Measurements from ENCODE around the gene SREBF2.
"Not testable (repeated sequence)": the region's sequence is repeated elsewhere in the genome, so short reads cannot be mapped to it uniquely, and the experiment has no call there.

SREBF2 gene

DNA sequence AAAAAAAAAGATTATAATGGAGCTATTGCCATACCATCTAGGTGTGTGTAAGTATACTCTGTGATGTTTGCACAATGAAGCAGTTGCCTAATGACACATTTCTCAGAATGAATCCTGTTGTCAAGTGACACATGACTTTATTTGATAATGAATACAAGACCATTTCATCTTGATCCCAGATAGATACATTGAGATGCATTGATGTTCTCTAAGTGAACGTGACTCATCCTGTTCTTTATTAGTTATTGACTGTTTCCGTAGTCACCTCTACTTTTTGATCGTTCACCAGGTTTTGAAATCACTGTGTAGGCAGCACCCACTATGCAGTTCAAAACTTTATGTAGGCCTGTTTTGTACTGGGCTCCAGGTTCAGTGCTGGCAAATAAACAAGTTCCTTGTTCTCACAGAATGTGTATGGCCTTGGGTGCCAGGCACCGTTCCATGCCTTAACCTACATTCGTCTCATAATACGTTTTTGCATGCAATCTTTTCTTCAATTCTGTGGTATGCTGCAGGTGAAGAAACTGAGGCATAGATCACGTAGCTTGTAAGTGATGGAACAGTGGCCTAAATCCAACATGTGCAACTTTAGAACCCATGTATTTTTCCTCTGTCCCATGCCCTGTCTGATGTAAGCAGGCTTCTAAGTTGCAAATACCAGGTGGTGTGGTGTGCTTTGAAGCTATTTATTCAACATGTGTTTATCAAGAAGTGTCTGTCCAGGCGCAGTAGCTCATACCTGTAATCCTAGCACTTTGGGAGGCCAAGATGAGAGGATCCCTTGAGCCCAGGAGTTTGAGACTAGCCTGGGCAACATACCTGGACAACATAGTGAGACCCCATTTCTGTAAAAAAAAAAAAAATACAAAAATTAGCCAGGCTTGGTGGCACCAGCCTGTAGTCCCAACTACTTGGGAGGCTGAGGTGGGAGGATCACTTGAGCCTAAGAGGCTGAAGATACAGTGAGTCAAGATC, 10.4 kb downstream of the SREBF2 start:
- no peak for DNase-seq

GRCh38 chr22:41844036-41844435, 11.1 kb downstream of the SREBF2 start:
- no peak for DNase-seq

- DNase-seq = no peak
Observed at GRCh38 chr22:41844513-41844912, 11.6 kb downstream of the SREBF2 start.

DNA sequence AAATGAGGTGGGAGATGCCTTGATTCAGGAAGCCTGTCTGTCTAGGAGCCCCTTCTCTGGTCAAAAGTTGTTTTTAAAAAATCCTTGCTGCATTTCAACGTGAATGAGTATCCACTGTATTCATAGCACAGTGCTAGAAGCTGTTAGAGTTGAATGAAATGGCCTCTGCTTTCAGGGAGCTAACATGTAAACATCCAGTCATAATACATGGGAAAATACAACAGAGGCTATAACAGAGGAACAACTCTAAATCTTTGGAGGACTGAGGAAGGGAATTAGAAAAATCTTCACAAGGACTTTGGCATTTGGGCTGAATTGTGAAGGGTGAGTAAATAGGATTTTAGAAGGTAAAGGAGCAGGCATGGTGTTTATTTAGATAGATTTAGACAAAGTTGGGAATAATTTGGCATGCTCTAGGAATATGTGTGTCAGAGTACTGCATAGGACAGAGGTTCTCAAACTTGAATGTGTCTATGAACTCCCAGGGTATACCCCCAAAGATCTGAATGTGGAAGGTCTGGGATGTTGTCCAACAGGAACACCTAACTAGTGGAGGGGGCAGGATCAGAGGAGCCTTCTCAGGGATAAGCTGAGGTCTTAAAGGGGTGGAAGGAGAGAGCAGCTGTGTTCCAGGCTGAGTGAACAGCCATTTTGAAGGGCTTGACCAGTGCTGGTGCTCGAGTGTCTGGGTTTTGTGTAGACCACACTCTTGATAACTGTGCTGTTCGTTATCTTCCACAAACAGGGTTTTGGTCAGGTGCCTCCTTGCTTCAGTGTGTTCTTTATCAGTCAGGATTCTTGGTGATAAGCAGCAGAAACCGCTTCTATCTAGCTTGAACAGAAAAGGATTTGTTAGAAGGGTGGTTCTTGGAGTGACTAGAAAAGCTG, 12.7 kb downstream of the SREBF2 start:
- no peak for DNase-seq

DNA sequence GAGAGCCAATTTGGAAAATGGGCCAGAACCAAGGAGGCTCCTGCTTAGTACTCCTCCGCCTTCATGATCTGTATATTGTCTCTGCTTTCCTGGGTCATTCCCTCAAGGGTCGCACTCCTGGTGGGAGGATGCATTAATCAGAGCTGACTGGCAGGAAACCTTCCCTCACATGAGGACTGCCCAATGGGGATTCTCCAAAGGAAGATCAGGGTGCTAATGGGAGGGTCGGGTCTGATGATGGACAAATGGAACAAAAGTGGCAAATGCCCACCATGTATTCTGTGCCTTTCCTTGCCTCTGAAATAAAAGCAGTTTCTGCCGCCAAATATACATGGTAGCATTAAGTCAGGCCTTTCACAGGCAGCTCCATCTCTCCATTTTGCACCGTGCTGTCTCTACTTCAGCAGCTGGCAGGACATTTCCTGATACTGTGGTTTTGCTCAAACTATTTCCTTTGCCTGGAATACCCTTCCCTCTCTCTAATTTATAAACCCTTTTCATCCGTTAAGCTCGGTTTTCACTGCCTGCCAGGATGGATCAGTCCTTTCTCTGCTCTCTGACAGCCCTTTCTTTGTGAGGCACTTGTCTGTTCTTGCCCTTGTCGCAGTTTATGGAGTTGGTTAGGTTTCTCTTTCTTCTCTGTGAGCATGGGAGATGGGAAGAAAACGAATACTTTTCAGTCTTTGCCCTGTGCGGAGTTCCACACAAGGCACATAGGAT, 13.5 kb downstream of the SREBF2 start:
- no peak for DNase-seq

- no peak for DNase-seq
Observed at GRCh38 chr22:41847300-41847699, 14.4 kb downstream of the SREBF2 start.

DNA sequence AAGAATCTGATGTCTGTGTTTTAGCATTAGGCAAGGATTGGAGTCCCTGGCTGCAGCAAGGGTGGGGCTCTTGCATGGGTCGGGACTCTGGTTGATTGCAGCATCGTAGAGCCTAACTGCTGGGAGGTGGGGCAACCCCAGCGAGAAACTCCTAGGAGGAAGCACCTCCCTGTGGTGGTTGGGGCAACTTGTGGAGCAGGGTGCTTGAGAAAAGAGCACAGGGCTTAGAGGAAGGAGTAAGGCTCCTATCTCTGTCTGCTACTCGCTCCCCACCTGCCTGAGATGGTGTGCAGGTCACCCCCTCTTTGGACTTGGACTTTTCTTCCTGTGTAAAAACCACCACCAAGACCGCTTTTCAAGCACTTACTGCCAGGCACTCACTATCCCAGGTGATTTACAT, 15.6 kb downstream of the SREBF2 start:
- DNase-seq = no peak

DNA sequence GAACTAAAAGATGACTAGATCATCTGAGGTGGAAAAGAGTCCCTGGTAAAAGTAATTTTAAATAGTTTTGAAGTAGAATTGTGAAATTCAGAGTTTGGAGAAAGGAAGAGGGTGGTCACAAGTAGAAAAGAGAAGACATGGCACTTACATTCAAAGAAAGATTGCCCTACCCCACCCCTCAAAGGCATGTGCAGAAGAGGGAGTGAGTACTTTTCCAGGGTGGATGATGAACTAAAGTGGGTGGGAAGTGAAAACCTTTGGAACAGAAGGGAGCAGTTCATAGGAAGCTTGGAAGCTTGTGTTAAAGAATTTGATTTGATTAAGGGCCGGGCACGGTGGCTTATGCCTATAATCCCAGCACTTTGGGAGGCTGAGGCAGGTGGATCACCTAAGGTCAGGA, 23.6 kb downstream of the SREBF2 start:
- no peak for DNase-seq

DNA sequence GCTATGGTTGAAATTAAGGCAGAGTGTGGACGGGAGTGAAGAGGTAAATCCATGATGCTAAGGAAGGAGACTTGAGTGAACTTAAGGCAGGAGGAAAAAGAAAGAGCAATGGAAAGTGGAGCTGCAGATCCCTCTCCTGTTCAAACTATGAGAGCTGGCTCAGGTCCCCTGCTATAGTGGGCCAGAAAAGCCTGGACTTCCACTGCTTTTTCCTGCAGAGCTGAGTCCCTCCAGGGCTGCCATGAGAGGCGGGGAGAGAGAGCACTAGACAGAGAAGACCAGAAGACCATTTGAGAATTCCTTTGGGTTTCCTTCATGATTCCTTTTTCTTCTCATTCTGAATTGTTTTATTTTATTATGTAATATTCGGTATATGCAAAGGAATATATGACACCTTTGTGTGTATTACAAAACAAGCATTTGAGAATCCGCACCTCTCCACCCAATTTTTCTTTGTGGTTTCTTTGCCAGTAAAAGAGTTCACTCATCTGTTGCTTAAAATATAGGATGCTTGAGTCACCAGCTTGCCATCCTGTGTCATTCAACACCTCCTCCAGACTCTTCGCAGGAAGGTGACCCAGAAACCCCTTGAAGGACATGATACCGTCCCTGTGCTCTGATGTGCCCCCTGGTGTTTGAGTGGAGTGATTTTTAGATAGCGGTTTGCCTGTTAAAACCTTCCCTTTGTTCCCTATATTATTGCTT, 24.4 kb downstream of the SREBF2 start:
- DNase-seq = peak in 1 of 2 experiments; percentile 27

DNA sequence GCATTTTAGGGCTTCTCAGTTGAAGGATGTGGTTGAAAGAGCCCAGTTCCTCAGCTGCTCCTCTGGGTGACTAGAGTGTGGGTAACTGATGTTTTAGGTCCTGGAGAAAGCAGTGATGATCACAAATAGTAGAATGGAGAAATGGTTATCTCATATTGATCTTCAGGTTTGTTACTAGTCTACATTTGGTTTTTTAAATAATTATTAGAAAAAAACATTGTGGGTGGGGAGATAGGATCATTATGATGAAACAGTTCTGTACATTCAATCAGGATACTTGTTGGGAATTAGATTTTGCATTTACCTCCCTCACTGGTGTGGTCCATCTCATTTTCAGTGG, 24.9 kb downstream of the SREBF2 start:
- DNase-seq = no peak

GRCh38 chr22:41862160-41862529, 29.2 kb downstream of the SREBF2 start:
- no peak for DNase-seq

DNA sequence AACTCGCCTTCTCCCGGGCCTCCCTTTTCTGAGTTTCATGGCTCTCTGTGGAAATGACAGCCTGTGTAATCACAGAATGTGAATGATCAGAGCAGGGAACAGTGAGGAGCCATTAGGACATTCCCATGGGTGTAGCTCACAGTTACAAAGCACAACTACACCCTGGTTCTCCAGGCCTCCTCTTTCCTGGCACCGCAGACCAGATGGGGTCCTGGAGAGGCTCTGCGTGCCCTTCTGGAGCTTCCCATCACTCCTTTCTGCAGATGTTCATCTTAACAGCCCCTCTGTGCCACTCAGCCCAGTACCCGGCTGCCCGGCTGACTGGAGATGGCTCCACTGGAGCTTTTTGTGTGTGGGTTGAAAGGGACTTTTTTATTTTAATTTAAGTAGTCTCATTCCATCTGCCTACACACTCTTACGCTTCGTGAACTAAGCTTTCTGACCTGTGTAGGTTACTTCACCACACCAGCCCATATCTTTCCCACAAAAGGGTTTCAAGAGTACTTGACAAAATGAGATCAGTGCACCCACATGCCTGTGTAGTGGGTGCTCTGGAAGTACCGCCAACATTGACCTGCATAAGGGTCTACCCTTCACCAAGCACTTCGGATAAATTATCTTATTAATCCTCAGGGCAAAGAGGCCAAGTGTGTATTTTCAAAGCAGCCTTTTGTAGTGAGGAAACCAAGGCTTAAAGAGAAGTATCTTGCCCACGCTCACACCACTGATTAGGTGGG, 29.8 kb downstream of the SREBF2 start:
- DNase-seq = no peak

DNA sequence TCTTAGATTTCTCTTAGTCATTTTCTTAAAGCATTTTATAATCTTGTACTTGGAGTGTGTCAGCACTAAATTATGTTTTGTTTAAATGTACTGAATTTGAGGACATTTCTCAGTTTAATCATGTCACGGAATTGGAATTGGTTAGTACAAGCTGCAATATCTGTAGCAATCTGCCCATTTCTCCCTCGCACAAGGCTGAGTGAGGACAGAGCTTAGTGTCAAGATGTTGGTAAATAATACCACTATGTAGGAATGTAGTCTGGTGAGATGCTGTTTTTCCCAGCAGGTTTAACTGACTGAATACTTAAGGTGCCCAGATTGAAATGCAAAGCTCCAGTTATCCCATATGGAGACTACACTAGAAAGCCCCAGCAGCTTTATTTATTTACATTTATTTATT, 30.6 kb downstream of the SREBF2 start:
- no peak for DNase-seq

DNA sequence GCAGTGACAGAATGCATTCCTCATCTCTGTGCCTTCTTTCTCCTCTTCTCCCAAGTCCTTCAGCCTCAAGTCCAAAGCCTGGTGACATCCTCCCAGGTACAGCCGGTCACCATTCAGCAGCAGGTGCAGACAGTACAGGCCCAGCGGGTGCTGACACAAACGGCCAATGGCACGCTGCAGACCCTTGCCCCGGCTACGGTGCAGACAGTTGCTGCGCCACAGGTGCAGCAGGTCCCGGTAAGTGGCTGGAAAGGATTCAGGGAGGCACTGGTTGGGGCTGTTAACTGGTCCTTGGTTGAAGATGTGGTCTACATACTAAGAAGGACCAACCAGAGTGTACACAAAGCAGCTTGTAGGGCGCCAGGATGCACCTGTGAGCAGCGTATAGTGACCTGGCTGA, 35.7 kb downstream of the SREBF2 start:
- no peak for DNase-seq

DNA sequence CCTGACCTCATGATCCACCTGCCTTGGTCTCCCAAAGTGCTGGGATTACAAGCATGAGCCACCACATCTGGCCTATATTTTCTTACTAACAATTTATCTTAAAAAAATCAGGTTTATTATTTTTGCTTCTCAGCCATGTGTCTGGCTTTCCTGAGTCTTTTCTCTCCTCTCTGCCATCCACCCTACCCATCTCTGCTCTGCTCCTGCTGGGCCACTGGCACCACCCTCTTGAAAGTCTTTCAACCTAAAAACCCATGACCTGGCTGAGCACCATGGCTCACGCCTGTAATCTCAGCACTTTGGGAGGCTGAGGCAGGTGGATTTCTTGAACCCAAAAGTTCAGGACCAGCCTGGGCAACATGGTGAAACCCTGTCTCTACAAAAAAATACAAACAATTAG, 37.2 kb downstream of the SREBF2 start:
- not testable (repeated sequence) for DNase-seq

GRCh38 chr22:41870786-41871185, 37.9 kb downstream of the SREBF2 start:
- DNase-seq = no peak

- no peak for DNase-seq
Observed at GRCh38 chr22:41873391-41873790, 40.5 kb downstream of the SREBF2 start.

DNA sequence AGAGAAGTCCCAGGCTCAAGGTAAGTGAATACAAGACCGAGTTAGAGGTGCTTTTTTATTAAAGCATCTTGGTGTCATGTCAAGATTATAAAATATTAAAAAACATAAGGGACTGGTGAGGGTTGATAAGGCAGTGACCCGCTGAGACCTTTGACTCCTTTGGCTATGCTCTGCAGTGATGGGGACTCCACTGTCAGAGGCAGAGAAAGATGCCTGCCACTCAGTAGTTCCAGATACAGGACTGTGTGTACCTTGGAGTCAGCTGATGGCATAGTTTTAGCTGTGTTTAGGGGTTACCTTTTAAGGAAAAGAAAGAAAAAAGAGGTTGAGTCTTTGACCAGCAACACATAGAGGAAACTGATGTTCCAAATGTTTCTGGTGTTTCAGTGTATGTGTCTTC, 41.2 kb downstream of the SREBF2 start:
- no peak for DNase-seq

- DNase-seq = no peak
Observed at GRCh38 chr22:41875531-41876270, 42.8 kb downstream of the SREBF2 start.

DNA sequence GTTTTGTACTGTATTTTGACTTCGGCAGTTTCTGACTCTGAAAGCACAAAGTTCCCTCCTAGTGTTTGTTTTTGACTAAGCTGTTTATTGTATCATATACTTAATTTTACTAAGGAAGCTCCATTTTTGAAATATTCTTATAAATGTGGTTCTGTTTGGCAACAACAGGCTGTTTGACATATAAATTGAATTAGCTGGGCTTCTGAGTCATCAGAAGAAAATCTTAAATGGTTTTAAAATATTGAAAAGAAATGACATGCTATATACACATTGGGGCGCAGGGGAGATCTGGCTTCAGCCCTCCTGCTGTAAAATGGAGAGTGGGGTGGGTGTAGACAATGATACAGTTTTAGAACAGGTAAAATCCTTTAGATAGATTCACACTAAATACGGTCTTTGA, 43.4 kb downstream of the SREBF2 start:
- no peak for DNase-seq

GRCh38 chr22:41876675-41877074, 43.8 kb downstream of the SREBF2 start:
- no peak for DNase-seq

Measured in NCI-H1930 (cell line).